HG03442 (cell line): ENCODE measurements around the gene ALPL.

ENCODE experiments used
- ATAC-seq: cut with Tn5 transposase; IDR thresholded peaks from one replicate; pipeline ENCODE4 v1.9.1; 2021; ENCODE audit warnings: mild to moderate bottlenecking, moderate library complexity; ENCODE audit not compliant: unreplicated experiment

Gene ALPL

DNA sequence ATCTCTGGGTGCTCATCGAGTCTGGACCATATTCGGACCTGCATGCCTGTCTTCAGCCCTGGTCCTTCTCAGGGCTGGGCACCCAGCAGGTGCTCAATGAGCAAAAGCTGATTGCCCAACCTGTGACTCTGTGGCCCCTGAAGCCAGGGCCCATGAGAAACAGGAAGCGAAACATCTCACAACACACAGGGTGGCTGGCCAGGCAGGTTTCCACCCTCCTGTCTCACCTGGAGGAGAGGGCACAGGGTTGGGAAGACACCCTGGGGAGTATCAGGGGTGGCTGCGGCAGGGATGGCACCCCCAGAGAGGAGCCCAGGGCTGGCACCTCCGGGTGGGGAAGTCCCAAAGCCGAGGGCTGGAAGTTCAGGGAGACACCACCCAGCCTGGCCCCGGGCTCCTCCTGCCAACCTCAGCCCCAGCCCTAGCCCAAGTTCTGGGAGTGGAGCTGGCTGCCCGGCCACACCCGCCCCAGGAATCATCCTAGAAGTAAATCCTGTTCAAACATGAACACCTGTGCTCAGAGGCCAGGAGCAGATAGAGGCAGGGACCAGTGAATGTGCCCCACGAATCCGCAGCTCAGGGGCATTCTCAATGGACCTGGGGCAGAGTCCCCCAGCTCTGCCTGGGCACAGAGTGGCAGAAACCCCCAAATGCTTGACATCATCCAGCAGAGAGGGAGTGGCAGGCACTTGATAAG, 105.3 kb downstream of the ALPL start:
- no peak for ATAC-seq

GRCh38 chr1:21616372-21616771, 107.1 kb downstream of the ALPL start:
- ATAC-seq = no peak

DNA sequence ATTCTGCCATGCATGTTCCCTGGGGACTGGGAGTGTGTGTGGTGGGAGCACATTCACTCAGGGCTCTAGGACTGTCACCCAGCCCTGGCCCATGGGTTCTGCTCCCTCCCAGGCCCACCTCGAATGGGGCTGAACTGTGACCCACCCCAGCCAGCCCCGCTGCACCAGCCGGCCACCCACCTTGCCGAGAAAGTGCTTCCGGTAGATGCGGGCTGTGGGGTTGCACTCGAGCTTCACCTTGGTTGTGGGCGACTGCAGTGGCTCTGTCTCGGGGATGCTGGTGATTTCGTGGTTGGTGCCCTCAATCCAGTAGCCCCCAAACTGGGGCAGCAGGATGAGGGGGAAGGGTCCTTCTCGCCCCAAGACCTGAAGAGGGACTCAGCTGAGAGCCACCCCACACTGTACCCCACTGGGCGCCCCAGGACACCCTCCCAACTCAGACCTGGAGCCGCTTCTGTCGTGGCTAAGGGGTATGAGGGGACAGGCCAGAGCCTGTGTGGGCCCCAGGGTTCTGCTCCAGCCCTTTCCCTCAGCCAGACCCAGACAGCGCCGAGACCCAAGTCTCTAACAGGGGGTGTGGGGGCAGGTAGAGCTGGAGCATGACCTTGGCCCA, 108.0 kb downstream of the ALPL start:
- ATAC-seq = no peak

- ATAC-seq = no peak
Measured at GRCh38 chr1:21618059-21618458, 108.8 kb downstream of the ALPL start.

DNA sequence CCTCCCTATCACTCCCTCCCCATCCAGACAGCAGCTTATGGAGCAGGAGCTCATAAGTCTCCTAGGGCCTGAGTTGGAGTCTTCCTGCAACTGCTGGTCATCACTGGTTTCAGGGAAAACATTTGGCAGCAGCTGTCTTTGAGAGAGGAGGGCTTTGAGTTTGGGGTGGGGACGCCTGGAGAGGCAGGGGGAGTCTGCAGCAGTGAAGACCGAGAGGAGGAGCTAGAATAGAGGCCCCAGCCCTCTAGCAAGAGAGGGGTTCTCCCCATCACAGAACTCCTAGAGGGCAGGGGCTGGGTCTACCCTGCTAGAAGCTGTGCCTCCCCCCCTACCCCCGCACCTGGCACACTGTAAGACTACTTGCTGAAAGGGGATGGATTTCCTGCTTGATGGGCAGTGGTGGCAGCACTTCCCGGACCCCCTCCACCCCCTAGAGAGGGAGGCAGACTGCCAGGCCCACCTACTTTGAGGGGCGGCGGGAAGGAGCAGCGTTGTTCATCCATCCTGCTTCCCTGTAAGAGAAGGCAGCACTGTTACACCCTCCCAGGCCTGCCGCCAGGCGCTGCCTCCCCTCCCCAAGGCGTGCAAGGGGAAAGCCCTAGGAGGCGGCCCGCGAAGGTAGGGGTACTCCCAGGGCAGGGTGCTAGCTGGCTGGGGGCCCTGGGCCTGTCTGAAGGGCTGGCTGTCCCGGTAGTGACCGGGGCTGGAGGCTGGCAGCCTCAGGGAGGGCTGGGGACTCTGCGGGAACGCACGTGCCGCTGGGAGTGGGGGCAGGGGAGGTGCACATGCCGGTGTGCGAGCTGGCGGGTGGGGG, 109.5 kb downstream of the ALPL start:
- ATAC-seq = no peak

DNA sequence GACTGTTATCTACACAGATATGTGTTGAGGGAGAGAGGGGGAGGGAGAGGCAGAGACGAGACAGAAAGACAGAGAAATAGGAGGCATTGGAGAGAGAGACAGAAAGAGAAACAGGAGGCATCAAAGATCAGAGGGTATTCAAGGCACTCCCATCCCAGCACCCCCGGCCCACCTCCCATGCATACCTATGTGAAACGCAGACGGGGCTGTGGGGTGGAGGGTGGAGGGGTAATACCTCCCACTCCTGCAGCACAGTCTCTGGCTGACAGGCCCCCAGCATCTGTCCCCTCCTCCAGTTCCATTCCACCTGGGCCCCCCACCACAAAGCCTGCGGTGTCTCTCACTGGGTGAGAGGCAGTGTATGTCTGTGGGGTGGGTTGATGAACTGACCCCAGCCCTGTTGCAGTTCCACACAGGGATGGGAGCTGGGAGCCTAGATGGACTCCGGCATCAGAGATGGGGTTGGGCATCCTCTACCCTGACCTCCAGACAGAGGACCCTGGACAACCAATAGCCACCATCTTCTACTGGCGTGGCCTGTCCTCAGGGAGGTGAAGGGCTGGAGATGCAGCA, 110.2 kb downstream of the ALPL start:
- no peak for ATAC-seq

DNA sequence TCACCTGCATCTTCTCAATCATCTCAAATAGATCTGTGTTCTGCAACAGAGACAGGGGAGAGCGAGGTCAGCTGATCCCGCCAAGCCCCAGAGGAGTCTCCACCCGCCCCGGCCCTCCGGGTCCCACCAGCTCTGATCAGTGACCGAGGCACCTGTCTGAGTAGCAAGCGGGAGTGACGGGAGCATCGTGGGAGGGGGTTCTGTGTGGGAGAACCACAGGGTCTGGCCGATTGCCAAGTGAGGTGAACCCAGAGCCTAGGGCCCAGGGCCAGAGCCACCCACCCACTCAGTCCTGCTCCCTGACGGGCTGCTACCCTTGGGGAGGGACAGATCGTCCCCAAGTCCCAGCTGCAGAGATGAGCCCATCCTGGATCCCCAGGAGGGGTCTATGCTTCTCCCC, 110.8 kb downstream of the ALPL start:
- no peak for ATAC-seq

DNA sequence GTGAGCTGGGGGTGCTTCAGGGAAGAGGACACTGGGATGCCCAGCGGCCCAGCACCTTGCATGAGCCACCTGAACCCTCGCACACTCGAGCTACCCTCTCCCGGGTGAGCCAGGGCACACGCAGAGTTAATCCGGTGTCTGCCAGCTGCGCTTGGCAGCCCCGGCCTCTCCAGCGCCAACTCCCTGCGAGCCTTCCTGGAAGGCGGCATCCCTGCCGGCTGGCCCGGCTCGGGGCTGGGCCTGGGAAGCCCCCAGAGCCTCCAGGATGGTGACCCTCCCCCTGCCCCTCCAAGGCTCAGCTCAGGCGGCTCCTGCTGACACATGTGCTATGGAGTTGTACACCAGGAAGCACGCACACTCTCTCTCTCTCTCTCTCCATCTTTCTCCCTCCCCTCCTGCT, 111.3 kb downstream of the ALPL start:
- ATAC-seq = no peak

DNA sequence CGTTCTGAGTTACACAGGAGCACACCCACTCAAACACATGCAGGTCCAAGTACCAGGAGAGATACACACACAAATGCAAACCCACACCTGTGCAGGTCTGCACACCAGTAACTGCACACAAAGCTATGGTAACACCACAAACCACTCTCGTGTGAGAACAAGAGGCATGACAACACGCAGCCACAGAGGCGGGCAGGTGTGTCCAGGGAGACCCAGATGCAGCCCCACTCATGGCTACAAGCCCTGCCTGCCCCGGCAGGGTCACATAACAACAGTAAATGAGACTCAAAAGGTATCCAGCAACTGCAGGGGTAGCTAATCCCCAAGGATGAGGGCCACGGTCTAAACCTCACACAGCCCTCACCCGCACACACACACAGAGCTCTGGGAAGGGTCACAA, 111.8 kb downstream of the ALPL start:
- no peak for ATAC-seq

DNA sequence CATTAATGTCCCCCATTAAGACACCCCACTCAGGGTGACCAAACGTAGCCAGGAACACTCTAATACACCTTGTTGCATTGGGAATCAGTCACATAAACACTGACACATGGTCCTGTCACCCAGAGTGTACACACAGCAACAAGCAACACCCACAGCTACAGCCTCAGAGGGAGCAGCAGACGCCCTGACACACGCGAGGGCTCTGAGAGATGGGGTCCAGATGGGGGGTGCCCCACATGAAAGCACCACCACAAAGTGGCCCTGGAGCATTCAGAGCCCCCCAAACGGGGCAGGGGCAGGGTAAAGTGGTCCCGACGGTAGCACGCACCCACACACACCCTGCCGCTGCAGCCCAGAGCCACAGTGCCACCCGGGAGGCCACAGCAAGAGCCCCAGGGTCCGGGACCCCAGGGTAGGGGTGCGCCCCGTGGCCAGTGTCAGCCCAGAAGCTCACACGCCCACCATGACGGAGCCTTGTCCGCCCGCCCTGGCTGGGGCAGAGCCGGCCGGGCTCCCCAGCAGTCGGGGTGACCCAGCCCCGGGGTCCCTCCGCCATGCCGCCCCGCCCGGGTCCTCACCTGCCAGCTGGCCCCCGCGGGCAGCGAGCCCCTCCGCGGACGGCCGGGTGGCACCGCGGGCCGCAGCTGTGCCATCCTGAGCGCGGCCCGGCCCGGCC, 112.7 kb downstream of the ALPL start:
- ATAC-seq = no peak

- ATAC-seq = no peak
Measured at GRCh38 chr1:21622466-21623315, 113.5 kb downstream of the ALPL start.

DNA sequence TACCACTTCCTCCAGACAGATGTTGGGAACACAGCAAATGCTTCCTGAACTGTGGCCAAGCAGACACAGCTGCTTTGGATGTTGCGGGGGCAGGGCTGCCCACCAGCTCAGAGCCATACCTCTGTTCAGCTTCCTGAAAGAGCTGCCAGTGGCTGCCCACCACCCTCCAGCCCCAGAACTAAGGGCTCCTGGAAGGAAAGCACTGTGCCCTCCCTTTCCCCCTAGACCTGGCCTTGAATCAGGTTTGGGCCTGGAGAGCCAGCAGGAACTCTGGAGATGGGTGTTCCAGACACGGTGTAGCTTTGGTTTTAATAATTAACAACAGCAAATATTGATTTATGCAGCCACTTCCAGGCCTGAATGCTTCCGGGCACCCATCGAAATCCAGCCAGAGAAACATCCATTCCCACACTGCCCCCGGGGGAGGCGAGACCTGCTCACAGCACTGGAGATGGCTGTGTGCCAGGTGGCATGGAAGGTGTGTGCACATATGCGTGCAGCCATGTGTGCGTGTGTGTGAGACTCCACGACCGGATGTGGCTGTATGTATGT, 114.3 kb downstream of the ALPL start:
- ATAC-seq = no peak

DNA sequence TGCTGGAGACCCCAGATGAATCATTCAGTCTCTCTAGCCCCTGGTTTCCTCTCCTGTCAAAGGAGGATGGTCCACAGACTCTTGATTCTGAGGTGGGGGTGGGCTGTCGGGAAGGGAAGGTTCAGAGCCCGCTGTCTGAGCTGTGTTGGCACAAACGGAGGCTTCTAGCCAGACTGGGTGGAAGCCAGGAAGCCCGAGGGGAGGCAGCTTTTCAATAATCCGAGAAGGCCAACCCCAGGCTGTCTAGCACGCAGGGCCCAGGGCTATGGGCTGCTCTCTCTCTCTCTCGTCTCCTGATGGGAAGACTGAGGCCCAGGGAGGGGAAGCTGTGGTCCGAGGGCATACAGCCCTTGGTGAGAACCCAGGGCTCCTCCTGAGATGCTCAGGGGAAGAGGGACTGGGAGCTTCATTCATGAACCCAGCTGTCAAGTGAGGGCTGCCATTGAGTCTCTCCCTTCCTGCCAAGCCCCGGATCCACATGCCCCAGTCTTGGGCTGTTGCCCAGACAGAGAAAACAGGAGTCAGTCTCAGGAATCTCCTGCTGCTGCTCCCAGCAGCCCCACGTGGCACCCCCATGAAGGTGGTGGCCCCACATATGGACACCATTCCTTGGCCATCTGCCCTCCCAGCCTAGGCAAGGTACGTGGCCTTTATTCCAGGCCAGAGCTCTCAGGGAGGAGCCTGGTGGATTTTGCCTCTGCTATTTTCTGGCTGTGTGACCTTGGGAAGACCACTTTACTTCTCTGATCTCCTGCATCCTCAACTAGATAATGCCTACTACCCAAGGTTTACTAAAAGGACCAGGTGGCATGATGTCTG, 115.6 kb downstream of the ALPL start:
- no peak for ATAC-seq

DNA sequence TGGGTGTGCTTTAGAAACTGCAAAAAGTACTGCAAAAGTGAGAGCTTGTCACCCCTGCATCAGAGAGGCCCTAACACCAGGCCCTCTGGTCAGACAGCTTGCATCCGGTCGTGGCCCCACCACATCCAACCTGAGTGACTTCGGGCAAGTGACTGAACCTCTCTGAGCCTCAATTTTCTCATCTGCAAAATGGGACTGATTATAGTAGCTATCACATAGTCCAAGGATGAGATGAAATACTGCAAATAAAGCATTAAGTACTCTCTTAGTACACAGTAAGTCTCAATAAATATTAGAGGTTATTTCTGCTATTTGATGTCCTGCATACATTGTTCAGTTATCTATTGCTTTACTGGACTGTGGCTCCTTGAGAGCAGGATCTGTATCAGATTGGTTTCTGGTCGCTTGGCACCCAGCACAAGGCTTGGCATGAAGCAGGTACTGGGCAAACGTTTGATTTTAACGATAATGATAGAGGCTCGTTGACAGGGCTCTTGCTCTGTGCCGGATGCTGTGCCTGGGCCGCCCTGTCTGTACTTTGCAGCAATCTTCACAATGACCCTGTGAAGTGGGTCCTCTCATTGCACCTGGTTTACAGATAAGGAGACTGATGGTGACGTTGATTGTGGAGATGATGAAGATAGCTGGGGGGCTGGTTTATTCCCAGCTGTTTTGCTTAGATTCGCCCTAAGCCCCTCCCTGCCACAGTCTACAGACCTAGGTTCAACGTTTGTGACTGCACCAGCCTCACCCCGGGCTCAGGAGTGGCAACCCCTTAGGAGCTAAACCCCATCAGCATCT, 116.4 kb downstream of the ALPL start:
- no peak for ATAC-seq

GRCh38 chr1:21626921-21627339, 117.7 kb downstream of the ALPL start:
- ATAC-seq = no peak
